NCI-H1048 (cell line): ENCODE measurements around the gene MRTFB.
"Not testable (repeated sequence)": the region's sequence is repeated elsewhere in the genome, so short reads cannot be mapped to it uniquely, and the experiment has no call there.

Experiments
- DNase-seq: peaks from one replicate; lab custom pipeline; 2025; lab: John Stamatoyannopoulos, UW

The MRTFB gene, protein sequence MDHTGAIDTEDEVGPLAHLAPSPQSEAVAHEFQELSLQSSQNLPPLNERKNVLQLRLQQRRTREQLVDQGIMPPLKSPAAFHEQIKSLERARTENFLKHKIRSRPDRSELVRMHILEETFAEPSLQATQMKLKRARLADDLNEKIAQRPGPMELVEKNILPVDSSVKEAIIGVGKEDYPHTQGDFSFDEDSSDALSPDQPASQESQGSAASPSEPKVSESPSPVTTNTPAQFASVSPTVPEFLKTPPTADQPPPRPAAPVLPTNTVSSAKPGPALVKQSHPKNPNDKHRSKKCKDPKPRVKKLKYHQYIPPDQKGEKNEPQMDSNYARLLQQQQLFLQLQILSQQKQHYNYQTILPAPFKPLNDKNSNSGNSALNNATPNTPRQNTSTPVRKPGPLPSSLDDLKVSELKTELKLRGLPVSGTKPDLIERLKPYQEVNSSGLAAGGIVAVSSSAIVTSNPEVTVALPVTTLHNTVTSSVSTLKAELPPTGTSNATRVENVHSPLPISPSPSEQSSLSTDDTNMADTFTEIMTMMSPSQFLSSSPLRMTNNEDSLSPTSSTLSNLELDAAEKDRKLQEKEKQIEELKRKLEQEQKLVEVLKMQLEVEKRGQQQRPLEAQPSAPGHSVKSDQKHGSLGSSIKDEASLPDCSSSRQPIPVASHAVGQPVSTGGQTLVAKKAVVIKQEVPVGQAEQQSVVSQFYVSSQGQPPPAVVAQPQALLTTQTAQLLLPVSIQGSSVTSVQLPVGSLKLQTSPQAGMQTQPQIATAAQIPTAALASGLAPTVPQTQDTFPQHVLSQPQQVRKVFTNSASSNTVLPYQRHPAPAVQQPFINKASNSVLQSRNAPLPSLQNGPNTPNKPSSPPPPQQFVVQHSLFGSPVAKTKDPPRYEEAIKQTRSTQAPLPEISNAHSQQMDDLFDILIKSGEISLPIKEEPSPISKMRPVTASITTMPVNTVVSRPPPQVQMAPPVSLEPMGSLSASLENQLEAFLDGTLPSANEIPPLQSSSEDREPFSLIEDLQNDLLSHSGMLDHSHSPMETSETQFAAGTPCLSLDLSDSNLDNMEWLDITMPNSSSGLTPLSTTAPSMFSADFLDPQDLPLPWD

DNA sequence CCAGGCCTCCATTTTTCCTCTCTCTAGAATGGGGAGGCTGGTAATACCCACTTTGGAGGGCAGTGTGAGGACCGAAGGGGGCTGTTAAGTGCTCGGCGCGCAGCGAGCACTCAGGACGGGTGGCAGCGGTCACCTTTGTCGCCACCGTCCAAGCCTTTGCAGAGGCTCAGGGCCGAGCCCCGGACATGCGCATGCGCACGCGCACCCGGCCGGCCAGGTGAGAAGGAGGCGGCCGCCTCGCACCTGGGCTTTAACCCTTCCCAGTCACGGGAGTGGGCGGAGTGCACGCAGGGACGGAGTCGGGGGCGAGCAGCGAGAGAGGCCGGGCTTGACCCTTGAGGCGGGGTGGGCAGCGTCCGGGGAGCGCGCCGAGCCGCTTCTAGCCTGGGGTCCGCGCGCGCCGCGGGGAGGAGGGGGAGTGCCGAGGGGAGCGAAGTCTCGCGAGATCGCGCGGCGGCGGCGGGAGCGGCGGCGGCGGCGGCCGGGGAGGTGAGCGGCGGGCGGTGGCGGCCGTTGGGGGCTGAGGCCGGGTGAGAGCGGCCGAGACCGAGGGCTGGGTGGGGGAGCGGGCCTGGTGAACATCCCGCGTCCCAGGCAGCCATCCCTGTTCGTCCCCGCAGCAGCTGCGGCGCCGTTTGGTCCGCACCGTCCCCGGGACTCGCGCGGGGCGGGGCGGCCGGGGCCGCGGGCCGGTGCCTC, at the start of gene MRTFB:
MRTFB (plus strand) TSS at position 443 of the 699 bp plus-strand sequence. CDS start 69,288 bp downstream, outside the sequence.
- peak; percentile 0 for DNase-seq

DNA sequence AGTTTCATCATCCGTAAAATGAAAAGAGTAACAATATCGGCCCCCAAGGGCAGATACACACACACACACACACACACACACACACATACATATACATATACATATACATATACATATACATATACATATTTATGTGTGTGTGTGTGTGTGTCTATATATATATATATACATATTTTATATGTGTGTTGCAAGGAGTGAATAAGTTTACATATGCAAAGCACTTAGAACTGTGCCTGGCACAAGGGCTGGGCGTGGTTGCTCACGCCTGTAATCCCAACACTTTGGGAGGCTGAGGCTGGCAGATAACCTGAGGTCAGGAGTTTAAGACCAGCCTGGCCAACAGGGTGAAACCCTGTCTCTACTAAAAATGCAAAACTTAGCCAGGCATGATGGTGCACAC, 47.6 kb upstream of the MRTFB start:
- not testable (repeated sequence) for DNase-seq

DNA sequence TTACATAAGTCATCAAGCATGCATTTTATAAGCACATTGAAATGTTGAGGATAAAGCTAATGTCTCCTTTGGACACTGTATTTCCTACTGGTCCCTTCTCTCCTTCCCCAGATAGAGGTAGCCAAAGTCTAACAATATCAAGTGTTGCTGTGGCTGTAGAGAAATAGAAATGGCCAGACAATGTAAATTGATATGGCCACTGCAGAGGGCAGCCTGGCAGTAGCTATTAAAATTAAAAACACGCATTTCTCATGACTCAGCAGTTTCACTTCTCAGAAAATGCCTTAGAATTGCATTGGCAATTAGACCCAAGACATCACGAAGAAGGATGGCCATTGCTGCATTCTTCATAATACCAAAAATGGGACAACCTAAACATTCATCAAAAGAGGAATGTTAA, 46.8 kb upstream of the MRTFB start:
- DNase-seq, result no peak

DNA sequence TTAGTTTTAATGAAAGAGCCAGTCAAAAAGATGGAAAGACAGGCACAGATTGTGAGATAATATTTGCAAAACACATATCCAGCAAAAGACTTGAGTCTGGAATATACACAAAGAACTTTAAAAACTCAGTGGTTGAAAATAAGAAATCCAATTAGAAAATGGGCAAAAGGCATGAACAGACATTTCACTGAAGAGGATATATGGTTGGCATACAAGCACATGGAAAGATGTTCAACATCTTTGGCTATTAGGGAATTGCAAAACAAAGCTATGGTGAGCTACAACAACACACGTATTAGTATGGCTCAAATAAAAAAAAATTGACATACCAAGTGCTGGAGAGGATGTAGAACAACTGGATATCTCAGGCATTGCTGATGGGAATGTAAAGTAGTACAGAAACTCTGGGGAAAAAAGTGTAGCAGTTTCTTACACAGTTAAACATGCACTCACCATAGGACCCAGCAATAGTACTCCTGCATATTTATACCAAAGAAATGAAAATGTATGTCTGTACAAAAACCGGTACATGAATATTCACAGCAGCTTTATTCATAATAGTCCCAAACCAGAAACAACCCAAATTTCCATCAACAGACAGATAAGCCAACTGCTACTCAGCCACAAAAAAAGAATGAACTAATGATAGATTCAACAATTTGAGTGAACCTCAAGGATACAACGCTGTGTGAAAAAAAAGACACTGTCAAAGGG, 44.4 kb upstream of the MRTFB start:
- DNase-seq, result no peak

DNA sequence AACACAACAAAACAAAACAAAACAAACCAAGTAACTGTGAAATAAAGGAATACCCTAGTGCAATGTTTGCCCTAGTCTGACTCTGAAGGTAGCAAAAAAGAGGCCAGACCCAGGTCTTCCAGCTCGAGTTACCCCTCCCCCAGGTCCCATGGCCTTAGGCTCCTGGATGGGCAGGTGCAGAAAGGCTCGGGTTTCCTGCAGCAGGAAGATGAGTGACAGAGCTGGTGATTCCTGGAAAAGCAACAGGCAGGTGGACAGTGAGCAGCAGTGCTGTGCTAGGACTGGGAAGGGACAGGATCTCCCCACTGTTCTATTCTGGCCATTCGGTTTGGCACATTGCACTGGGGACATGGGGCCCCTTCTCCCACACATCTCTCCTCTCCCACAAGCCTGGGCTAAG, 42.9 kb upstream of the MRTFB start:
- no peak for DNase-seq

DNA sequence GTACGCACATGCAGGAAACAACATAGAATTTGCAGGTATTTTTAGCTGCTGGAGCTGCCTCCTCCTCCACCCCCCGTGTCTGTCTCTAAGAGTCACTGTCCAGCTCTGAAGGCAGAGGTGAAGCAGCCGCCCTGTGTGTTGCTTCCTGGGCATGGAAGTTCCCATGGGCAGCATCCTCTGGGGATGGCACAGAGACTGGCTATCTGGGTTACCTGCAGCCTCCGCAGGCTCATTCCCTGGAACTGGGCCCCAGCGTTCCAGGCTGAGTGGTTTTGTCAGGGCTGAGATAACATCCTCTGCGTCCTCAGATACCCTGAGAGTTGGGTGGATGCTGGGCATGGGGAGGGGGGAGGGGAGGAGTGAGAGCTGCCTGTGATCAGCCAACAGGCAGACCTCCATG, 41.5 kb upstream of the MRTFB start:
- no peak for DNase-seq

DNA sequence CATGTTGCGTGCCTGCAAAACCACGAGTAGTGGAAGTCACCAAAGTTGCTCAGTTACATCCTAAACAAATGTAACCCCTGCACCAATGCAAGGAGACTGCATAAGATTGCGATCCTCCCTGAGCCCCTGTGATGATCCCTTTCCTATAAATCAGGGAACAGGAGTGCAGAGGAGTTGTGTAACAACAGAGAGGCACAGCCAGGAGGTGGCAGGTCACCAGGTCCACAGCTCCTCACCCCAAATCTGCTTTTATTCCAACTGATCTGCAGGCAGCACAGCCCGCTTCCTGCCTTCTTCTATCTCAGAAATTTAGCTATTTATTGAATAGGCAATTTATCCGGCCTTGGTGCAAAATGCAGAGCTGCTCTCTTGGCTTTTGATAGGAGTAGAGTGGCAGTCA, 36.0 kb upstream of the MRTFB start:
- no peak for DNase-seq

DNA sequence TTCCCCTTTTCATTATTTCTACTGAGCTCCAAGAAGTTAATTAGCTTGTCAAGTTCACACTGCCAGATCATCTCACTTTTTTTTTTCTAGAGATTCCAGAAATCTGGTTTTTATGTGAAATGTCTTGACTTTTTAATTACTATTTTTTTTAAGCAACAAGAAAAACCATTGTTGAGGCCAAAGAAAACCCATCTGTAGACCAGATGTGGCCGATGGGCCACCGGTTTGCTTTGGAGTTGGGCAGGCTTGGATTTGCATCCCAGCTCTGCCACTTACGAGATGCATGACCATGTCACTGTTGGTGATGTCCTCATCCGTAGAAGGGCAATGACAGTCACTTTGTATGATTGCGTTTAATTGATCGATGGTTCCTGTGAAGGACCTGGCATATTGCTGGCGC, 34.2 kb upstream of the MRTFB start:
- DNase-seq, result no peak

DNA sequence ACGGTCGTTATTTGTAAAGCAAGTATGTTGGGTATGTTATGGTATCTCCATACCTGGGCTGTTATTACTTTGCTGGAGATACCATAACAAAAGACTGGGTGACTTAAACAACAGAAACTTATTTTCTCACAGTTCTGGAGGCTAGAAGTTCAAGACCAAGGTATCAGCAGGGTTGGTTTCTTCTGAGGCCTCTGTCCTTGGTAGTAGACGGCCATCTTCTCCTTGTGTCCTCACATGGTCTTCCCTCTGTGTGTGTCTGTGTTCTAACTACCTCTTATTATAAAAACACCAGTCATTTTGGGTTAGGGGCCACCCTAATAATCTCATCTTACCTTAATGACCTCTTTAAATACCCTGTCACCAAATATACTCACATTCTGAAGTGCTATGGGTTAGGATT, 33.2 kb upstream of the MRTFB start:
- DNase-seq, result no peak

DNA sequence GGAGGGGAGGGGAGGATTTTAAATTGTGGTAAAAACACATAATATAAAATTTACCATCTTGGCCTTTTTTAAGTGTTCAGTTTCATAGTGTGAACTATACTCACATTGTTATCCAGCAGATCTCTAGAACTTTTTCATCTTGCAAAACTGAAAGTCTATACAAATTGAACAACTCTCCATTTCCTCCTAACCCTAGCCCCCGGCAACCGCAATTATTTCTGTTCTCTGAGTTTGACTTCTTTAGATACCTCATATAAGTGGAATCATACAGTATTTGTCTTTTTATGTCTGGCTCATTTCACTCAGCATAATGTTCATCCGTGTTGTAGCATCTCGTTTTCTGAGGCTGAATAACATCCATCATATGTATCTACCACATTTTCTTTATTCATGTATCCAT, 30.0 kb upstream of the MRTFB start:
- no peak for DNase-seq

DNA sequence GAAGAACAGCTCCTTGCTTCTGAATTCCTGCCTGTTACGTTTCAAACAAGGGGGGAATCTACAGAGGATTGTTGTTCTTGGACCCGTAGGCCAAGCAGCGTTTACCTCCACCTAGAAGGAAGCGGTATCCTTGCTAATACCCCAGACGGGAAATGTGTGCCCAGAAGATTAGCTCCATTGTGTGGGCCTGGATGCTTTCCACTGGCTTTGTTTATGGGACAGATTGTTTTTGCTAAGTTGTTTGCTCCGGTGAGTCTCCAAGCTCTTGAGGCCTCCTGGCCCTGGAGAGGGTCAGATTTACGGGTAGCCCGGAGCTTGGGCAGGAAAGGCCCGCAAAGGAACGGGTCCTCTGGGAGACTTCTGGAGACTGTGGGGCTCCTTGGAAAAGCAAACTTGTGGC, 28.4 kb upstream of the MRTFB start:
- DNase-seq, result no peak

DNA sequence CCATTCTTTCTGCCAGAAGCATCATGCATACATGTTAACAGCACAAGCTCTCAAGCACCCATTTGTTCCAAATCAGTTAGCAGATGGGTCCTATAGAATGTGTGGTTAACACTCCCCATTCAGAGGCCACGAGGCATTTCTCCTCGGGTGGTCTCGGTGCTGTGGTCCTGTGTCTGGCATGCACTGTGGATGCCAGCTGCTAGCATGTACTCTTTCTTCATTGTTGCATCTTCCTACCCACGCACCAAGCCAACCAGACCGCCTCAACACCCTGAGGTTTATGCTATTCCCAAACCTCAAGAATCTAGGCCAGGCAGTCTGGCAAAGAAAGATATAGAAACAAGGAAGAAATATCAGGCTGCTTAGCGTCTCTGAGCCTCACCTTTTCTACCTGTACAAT, 27.8 kb upstream of the MRTFB start:
- DNase-seq, result no peak

DNA sequence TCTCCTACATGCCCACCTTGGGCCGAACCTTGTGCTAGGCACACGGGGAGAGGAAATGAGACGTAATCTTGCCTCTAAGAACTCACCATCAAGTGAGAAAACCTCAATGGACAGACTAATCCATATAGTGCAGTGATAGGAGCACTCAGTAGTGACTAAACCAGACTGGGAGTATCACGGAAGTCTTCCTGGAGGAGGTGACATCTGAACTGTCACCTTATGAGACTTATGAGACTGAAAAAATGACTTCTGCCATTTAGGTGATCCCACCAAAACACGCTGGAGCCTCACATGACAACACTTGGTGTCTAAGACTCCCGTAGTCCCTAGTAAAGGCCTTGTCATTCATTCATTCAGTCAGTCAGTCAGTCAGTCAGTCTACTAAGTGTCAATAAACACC, 27.3 kb upstream of the MRTFB start:
- DNase-seq, result no peak

DNA sequence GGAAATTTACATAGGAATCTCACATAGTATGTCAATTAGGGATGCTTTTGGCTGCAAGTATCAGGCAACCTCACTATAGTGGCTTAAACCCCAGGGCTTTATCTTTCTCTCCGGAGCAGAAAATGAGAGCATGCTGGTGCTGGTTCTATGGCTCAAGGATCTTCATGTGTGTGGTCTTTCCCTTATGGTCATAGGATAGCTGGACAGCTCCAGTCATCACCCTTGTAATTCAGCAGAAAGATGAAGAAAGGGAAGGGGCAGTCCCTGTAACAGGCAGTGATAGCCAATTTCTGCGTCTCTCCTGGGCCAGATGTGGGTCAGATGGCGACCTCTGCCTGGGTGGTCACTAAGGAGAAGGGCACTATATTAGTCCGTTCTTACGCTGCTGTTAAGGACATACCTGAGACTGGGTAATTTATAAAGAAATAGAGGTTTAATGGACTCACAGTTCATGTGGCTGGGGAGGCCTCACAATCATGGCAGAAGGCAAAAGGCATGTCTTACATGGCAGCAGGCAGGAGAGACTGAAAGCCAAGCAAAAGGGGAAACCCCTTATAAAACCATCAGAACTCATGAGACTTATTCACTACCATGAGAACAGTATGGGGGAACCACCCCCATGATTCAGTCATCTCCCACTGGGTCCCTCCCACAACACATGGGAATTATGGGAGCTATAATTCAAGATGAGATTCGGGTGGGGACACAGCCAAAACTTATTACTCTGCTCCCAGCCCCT, 23.8 kb upstream of the MRTFB start:
- DNase-seq, result not testable (repeated sequence)

DNA sequence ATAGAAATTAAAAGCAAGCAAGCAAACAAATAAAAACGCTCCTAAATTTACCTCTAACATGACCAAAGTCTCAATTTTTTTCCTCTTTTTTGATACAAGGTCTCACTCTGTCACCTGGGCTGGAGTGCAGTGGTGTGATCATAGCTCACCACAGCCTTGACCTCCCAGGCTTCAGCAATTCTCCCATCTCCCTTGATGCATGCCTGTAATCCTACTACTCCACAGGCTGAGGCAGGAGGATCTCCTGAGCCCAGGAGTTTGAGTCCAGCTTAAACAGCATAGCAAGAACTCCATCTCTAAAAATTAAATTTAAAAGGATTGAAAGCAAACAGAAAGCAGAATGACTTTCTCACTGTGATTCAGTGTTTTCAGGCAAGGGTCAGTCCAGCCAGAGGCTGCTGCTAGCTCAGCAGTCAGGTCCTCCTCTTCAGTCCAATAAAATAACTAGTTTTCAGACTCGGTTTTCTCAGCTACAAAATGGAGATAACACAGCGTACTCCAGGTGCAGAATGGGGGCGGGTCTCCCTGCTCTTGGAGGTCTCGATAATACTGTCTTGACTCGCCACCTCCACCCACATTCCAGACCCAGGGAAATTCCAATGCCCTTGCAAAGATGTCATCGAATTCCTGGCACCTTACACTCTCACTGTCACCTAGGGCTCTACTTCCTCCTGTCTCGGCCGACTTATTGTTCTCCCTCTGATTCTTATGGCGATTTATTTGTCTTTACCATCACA, 20.7 kb upstream of the MRTFB start:
- no peak for DNase-seq

DNA sequence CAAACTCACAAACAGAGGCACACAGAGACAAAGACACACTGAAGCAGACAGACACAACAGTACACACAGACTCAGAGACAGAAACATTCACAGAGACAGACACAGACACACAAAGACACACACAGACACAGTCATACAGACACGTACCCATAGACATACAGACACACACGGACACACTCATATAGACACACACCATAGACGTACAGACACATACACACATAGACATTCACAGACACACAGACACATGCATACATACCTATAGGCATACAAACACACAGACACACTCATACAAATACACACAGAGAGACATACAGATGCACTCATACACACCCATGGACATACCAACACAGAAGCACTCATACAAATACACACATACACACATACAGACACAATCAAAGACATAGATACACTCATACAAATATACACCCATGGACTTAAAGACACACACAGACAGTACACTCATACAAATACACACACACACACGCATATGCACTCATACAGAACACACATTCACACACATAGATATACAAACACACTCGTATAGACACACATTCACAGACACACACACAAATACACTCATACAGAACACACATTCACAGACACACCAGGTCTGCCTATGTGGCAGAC, 19.9 kb upstream of the MRTFB start:
- DNase-seq, result no peak

DNA sequence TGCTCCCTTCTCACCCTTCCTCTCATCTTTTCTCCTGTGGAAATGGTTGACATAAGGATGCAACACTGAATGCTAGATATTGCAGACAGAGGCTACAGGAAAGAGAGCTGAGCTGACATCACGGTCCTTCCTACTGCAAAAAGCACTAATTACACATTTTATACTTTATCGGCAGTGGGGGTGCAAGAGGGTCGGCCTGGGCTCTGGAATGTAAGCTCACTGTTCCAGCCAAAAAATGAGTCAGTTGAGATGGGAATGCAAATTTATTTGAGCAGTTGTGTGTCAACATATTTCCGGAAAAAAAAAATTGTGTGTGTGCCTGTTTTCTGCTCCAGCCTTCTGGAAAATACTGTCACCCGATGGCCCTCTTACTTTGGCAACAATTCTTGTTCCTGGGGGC, 14.1 kb upstream of the MRTFB start:
- DNase-seq, result no peak

DNA sequence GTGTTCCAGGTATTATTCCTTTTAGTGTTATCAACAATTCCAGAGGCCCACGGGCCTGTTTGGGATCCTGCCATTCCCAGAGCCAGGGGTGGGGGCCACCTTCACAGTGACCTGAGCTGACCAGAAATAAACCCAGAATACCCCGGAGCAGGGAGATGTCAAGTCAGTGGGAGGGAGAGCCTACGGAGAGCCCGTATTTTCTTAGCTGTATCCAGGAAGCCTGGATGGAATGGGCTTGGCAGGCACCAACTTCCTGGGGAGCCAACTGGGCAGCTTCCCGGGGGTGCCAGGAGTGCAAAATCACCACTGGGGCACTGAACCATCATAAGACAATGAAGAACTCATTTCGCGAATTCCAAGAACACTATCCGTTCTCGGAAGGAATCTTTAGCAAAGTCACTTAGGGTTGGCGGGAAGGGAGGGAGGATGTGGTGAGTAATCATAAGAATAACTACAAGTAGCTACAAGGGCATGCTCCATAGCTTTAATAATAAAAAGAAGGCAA, 13.2 kb upstream of the MRTFB start:
- no peak for DNase-seq

DNA sequence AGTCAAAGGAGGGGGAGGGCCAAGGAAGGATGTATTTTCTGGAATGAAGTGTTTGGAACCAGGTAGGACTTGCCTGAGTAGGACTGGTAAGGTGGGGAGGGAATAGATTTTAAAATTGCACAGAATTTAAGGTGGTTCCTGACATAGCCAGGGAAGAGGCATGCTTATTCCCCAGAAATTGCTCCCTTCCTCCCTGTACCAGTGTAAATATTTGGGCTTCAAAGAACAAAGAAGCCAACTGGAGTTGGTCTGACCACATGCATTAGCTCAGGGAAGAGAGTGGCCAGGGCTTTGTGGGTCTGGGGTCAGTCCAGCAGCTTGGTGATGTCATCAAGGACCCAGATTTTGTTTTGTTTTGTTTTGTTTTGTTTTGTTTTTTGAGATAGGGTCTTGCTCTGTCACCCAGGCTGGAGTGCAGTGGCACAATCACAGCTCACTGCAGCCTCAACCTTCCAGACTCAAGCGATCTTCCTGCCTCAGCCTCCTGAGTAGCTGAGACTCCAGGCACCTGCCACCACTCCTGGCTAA, 9.3 kb upstream of the MRTFB start:
- no peak for DNase-seq
